Fibroblast of pulmonary artery (primary cell): ENCODE data around the gene SEPTIN6.

ENCODE experiments used
- DNase-seq: peaks from one replicate; pipeline ENCODE4 v3.0.0-alpha.2; 2010; ENCODE audit warnings: low read depth
- H3K4me3 ChIP-seq: replicated peaks from 2 replicates; pipeline ENCODE4 v1.5.1; 2011; ENCODE audit warnings: low read depth, mild to moderate bottlenecking, control low read depth, low read length, moderate library complexity
- TF ChIP-seq, protein P1 (sequence below): IDR thresholded peaks from 2 replicates; pipeline ENCODE4 v1.5.1; 2011; ENCODE audit warnings: mild to moderate bottlenecking, control low read depth, low read length, inconsistent platforms; ENCODE audit errors: missing control alignments

Gene SEPTIN6

GRCh38 chrX:119698845-119699244, 5.9 kb upstream of the SEPTIN6 start:
- DNase-seq = peak; percentile 71
- H3K4me3 ChIP-seq = no peak overlapping the region
- TF ChIP-seq, protein P1, sequence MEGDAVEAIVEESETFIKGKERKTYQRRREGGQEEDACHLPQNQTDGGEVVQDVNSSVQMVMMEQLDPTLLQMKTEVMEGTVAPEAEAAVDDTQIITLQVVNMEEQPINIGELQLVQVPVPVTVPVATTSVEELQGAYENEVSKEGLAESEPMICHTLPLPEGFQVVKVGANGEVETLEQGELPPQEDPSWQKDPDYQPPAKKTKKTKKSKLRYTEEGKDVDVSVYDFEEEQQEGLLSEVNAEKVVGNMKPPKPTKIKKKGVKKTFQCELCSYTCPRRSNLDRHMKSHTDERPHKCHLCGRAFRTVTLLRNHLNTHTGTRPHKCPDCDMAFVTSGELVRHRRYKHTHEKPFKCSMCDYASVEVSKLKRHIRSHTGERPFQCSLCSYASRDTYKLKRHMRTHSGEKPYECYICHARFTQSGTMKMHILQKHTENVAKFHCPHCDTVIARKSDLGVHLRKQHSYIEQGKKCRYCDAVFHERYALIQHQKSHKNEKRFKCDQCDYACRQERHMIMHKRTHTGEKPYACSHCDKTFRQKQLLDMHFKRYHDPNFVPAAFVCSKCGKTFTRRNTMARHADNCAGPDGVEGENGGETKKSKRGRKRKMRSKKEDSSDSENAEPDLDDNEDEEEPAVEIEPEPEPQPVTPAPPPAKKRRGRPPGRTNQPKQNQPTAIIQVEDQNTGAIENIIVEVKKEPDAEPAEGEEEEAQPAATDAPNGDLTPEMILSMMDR = peak; percentile 66

DNA sequence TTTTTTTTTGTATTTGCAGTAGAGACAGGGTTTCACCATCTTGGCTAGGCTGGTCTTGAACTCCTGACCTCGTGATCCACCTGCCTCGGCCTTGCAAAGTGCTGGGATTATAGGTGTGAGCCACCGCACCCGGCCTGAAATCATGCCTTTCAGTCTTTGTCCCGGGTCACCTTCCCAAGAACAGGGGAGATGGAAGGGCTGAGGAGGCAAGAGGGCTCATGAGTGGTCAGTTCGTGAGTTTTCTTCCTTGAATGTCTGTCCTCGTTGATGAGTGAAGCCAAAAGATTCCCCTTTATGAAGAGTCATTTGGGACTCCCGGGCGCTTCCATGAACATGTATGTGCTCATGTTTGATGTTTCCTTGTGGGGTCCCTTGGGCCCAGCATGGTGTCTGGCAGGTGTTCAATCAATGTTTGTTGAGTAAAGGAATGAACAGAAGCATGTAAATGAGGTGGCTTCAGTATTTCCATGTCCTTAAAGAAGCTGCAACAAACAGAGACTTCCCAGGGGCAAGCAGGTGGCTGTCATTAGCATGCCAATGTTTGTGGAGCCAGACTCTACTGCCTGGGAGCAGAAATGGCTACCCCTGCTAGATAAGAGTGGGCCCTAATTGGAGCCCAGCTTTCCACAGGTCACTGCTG, 3.4 kb upstream of the SEPTIN6 start:
- no peak for DNase-seq
- TF ChIP-seq, protein P1 = no peak
- no peak overlapping the region for H3K4me3 ChIP-seq

DNA sequence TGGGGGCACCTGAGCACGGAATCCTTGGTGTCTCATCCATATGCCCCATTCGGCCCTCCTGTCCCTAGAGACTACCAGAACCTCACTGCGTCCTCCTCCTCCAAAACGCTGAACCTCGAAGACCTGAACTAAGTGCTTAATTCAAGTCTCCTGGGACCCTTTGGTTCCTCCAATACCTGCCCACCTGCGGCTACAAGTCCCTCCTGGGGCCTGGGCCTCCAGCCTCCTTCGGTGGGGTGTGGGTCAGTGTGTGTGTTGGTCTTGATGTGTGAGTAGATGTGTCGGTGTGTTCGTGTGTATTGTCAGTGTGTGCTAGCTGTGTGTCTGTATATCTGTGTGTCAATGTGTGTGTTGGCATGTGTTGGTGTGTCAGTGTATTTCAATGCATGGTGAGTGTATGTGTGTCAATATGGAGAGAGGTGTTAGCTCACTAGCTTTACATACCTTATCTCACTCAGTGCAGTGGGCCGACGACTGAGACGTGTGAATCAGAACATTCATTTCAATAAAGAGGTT, 2.6 kb upstream of the SEPTIN6 start:
- DNase-seq = no peak
- TF ChIP-seq, protein P1 = no peak
- no peak overlapping the region for H3K4me3 ChIP-seq

- TF ChIP-seq, protein P1 = no peak
- no peak overlapping the region for H3K4me3 ChIP-seq
- DNase-seq = no peak
Measured at GRCh38 chrX:119694601-119695534, 1.9 kb upstream of the SEPTIN6 start.

DNA sequence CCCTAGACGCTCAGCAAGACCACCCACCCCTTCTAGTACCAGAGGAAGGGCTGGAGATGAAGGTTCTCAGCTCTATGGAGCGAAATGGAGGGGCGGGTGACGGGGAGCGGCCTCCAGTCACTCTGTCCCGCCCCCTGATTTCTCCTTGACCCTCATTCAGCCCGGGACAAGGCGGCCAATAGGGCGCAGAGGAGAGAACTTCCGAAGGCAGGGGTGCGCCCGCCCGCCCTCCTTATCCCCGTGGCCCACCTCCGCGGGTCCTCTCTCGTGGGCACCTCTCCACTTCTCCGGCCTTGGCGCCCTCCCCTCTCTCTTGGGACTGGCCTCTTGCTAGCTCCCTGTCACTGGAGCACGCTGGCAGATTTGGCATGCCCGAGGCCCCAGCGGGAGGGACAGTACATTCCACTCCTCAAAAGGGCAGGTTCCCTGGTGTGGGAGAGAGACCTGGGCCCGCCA, 1.1 kb upstream of the SEPTIN6 start:
- no peak overlapping the region for H3K4me3 ChIP-seq
- DNase-seq = no peak
- TF ChIP-seq, protein P1 = no peak

- TF ChIP-seq, protein P1 = peak; percentile 9
- DNase-seq = peak; percentile 62
- peak overlapping the region; percentile 67 for H3K4me3 ChIP-seq
Measured at GRCh38 chrX:119692191-119693039, 553 bp downstream of the SEPTIN6 start.
